Fibroblast of pulmonary artery (primary cell): ENCODE data around the gene DPYD.

Source experiments
- DNase-seq: peaks from one replicate; pipeline ENCODE4 v3.0.0-alpha.2; 2010; ENCODE audit warnings: low read depth
- H3K4me3 ChIP-seq: replicated peaks from 2 replicates; pipeline ENCODE4 v1.5.1; 2011; ENCODE audit warnings: low read depth, mild to moderate bottlenecking, control low read depth, low read length, moderate library complexity
- TF ChIP-seq, protein P1 (sequence below): IDR thresholded peaks from 2 replicates; pipeline ENCODE4 v1.5.1; 2011; ENCODE audit warnings: mild to moderate bottlenecking, control low read depth, low read length, inconsistent platforms; ENCODE audit errors: missing control alignments

DPYD gene

GRCh38 chr1:97632776-97633175, 288.1 kb downstream of the DPYD start:
- peak; percentile 57 for DNase-seq
- H3K4me3 ChIP-seq: no peak overlapping the region
- TF ChIP-seq, protein P1, sequence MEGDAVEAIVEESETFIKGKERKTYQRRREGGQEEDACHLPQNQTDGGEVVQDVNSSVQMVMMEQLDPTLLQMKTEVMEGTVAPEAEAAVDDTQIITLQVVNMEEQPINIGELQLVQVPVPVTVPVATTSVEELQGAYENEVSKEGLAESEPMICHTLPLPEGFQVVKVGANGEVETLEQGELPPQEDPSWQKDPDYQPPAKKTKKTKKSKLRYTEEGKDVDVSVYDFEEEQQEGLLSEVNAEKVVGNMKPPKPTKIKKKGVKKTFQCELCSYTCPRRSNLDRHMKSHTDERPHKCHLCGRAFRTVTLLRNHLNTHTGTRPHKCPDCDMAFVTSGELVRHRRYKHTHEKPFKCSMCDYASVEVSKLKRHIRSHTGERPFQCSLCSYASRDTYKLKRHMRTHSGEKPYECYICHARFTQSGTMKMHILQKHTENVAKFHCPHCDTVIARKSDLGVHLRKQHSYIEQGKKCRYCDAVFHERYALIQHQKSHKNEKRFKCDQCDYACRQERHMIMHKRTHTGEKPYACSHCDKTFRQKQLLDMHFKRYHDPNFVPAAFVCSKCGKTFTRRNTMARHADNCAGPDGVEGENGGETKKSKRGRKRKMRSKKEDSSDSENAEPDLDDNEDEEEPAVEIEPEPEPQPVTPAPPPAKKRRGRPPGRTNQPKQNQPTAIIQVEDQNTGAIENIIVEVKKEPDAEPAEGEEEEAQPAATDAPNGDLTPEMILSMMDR: no peak

- no peak overlapping the region for H3K4me3 ChIP-seq
- peak; percentile 56 for DNase-seq
- TF ChIP-seq, protein P1: no peak
Observed at GRCh38 chr1:97632075-97632474, 288.8 kb downstream of the DPYD start.

DNA sequence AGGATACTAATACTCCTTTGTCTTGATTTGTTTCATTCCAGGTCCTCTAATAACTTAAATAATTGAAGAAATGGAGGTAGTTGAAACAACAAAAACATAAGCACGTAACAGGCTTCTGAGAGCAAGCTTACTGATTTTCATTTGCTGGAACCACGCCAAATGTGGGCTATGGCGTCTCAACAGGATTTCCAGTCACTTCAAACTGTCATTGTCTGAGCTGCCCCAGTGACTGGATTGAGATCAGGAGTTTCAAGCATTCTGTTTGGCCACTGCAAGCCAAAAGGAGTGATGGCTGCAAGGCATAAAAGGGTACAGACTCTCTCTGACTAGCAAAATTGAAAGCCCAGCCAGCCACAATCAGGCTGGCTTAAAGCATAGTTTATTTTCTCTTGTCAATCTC, 289.9 kb downstream of the DPYD start:
- peak; percentile 42 for DNase-seq
- TF ChIP-seq, protein P1: no peak
- H3K4me3 ChIP-seq: no peak overlapping the region

DNA sequence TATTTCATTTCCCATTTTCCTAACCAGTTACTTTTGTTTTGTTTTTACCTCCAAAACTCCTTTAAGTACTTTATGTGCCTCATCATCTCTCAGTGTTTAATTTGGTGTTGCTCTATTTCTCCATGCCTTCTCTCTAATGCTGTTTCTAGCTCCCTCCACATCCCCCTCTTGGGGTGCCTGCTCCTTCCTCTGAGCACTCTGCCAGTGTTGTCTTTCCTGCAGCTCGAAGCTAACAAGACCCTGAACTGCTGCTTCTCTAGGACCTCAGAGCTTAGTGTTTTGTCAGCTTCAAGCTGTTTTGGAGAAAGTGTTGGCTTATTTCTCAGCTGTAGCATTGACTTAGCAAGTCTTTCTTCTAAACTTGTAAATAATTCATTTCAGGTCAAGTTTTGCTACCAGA, 290.6 kb downstream of the DPYD start:
- TF ChIP-seq, protein P1: no peak
- no peak overlapping the region for H3K4me3 ChIP-seq
- no peak for DNase-seq

- TF ChIP-seq, protein P1: no peak
- no peak for DNase-seq
- no peak overlapping the region for H3K4me3 ChIP-seq
Observed at GRCh38 chr1:97623220-97623619, 297.6 kb downstream of the DPYD start.

DNA sequence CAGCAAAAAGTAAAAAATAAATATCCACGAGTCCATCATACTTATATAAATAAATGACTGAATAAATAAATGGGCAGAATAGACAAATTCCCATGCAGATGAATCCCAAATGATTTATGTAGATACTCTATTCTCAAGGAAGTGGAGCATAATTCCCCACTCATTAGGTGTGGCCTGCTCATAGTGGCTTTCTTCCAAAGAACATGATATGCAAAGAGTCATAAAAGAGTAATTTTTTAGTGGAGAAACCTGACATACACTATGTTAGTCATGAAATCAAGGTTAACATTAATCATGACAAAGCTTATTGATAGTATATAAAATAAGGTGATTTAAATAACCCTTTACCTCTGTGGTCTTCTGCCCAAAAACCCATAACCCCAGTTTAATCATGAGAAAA, 298.9 kb downstream of the DPYD start:
- TF ChIP-seq, protein P1: no peak
- H3K4me3 ChIP-seq: no peak overlapping the region
- no peak for DNase-seq

DNA sequence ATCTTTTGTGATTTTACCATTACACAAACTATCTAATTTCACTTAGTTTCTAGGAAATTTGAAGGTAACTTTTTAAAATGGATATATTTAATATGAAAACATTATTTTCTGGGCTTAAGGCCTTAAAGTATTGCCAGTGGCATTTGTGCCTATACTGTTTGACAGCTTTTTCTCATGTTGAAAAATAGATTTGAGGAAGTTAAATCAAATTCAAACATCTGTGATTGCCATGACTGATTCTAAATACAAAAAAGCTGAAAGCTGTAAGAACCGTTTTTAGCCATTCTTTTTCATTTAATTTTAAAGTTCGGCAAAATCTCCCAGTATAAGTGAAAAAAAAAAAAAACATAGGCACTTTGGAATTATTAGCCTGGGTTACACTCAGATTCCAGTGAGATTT, 301.1 kb downstream of the DPYD start:
- TF ChIP-seq, protein P1: no peak
- no peak overlapping the region for H3K4me3 ChIP-seq
- DNase-seq: no peak
